Measurements from ENCODE around the gene AGMO.
A peak's percentile ranks its signal among the peaks of the same experiment; 100 is the strongest.
"Not testable (repeated sequence)": the region's sequence is repeated elsewhere in the genome, so short reads cannot be mapped to it uniquely, and the experiment has no call there.

The AGMO gene

DNA sequence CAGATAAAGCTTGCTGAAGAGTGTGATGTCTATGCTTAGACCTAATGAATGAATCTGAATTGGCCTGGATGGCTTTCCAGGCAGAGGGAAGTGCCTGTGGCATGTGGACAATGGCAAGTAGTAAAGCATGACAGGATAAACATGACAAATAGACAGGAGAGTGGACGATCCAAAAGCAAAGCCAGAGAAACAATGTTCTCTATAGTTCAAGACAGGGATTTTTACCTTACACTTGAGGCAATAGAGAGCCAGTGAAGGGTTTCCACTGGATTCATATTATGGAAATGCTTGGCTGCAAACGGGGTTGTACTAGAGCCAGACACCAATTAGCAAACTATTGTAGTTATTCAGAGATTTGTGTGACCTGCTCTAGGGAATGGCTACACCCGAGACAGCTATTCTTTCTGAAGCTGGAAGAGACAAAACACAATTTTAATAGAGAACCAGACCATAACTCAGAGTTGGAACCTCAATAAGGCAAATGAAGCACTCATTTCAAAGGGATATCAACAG, 2.3 kb downstream of the AGMO start:
- DNase-seq (ENCODE audit: low spot score), result no peak

DNA sequence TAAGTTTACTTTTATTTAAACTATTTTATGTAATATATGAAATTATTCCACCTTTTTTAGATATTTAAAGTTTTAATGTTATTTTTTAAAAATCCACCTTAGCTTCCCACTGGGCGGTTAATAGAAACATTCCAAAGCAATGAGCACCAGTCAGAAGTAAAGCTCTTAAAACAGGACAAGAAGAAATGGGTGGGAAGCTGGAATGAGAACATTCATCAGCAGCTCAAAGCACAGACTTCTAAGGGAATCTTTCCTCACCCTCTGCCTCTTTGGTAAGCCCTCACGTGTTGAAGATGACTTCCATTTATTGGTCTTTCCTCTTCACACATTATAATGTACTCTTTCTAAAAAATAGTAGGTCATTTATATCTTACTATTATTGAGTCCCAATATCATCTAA, 3.1 kb downstream of the AGMO start:
- no peak for DNase-seq (ENCODE audit: low spot score)

DNA sequence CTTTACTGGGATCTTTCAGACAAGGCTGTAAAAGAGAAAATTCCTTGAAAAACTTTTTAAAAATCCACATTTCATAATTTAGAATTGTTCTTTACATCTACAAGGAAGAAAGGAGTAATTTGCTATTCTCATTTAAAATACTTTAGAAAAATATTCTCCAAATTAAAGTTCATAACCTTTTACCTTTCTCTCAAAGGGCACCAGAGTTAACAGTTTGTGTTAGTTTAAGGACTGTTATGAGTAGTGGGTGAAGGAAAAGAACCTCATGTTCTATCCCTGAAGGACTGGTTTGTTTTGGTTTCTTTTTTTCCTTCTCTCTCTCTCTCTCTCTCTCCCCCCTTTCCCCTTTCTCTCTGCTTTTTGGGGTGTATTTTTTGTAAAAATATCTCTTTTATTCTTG, 4.1 kb downstream of the AGMO start:
- DNase-seq (ENCODE audit: low spot score), result no peak

DNA sequence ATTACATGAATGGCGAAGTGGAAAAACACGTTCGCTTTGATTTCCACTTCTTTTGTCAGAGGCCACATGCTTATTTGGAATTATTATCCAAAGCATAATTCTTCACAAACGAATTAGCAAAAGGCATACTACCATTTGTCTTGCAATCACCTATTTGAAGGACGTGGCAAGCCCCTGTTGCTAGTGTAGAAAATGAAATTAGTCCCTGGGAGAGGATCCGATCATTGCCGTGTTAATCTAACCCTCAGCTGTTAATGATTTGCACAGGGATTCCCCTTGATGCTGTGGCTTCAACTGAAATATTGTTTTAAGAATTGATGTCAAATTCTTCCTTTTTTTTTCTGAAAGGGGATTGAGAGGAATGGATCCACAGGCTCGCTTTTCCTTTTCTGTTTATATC, 4.6 kb downstream of the AGMO start:
- no peak for DNase-seq (ENCODE audit: low spot score)

DNA sequence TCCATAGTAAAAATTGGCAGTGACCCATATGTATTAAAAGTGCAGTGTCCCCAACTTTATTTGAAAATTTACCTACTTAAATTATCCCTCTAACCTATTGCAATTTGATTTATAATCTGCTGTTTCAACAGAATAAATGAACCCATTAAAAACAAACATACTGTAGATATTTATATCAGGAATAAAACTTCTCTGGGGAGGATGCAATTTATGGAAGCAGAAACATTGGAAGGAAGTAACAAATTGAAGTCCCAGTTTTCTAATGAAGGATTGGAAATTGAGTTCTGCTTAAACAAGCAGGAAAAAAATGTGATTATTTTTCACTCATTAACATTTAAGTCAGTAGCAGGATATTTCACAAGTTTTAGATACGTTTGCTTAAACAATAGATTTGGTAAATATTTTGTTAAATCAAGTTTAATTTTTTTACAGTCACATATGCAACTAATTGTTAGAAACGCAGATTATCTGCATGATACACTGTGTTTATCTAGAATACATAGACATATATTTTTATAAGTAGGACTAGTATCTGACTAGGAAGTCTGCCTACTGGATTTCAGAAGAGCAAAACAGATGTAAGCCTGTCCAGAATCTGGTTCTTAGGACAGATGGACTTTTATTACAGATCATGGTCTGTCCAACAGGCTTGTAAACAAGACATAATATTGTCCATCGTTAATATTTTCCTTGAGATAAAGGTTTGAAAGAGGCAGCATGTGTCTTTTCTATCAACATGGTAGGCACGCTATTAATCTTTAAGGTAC, 5.3 kb downstream of the AGMO start:
- DNase-seq (ENCODE audit: low spot score), result no peak

DNA sequence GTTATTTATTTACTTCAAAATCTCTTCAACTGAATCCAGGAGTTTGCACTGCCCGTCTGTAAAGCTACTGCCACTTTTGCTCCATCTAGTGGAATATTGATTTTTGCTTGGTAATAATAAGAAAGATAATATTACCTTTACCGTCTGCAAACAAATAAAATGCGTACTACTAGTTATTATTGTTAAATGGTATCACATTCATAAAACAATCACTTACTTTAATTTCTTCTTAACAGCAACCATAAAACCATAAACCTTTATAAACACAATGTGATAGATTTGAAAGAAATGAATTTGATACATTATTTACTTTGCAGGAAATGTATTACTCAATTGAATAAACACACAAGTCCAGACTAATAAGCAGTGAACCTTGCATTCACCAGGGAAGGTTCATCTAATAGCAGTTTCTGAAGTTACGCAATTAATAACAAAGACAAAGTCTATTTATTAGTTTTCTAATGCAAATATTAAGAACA, 6.4 kb downstream of the AGMO start:
- DNase-seq (ENCODE audit: low spot score), result no peak

DNA sequence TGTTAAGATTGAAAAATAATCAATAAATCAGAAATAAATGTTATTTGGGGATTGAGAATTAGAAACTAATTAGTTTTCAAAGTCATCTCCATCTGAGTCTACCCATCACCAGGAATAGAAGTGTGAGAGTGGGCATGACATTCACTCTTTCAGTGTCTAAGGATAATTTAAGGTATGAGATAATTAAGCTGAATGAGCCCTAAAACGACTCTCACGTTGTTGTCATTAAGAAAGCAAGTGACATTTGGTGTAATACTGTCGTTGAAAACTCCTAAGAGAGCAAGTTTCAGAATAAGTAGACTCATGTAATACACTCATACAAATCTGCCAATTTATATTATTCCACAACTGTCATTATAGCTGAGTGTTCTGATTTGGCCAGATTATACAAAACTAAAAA, 7.1 kb downstream of the AGMO start:
- DNase-seq (ENCODE audit: low spot score), result no peak

DNA sequence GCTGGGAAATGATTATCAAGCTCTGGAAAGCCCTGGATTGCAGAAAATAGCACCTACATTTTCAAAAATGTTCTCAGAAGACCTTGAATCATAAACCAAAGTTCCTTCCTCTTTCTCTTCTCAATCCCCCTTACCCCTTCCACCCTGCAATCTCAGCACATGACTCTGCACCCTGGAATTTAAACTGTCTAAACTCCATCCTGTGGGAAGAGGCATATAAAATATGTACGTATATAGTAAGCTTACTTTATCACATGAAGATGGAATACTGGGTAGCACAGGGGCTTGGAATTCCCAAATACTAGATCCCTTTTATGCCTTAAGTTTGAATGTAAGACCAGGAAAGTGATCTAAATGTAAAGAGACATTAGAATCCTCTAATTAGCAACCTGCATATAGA, 7.7 kb downstream of the AGMO start:
- no peak for DNase-seq (ENCODE audit: low spot score)

DNA sequence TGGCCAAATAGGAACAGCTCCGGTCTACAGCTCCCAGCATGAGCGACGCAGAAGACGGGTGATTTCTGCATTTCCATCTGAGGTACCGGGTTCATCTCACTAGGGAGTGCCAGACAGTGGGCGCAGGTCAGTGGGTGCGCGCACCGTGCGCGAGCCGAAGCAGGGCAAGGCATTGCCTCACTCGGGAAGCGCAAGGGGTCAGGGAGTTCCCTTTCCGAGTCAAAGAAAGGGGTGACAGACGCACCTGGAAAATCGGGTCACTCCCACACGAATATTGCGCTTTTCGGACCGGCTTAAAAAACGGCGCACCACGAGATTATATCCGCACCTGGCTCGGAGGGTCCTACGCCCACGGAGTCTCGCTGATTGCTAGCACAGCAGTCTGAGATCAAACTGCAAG, 14.5 kb downstream of the AGMO start:
- DNase-seq (ENCODE audit: low spot score), result not testable (repeated sequence)

DNA sequence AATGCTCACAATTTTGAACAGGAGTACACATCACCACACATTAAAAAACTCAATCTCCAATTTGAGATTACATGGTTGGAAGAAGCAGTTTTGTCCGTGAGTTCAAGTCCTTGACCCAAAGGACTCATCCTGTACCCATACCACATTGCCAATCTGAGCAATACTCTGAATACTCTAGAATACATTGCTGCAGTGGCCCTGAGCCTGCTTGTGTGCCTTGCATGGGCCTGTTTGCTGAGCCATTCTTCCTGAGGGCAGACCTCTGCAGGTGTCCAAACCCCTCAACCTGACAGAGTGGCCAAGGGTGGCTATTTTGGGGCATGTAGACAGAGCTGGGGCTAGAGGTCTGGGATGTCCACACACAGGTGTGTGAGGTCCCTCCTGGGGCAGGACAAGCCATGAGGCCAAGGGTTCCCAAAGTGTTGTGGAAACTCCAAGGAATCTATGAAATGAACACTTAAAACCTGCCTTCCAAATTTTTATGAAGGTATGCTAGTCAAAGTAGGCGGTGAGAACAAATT, 15.5 kb downstream of the AGMO start:
- DNase-seq (ENCODE audit: low spot score), result no peak

DNA sequence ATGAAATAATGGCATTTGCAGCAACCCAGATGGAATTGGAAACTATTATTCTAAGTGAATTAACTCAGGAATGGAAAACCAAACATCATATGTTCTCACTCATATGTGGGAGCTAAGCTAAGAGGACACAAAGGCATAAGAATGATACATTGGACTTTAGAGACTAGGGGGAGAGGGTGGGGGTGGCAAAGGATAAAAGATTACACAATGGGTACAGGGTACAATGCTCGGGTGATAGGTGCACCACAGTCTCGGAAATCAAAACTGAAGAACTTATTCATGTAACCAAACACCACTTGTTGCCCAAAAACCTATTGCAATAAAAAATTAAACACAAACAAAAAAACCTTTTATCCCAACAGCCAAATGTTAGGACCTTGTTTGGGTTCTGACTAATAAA, 17.8 kb downstream of the AGMO start:
- no peak for DNase-seq (ENCODE audit: low spot score)

DNA sequence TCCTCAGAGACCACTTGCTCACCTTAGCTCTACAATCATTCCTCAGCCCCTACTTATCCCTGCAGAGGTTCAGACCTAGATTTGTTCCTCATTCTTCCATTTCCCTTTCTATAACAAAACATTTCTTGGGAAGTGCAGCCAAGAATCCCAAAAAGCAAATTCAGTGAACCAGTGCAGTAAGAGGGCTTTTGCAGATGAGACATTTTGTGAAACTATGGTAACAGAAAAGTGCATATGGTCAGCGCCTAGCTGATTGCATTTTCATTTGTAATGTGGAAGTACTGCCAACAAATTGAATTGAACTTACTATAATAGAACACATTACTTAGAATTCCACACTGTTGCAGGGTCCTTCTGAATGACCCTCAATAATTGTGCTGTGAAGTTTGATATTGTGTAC, 18.6 kb downstream of the AGMO start:
- no peak for DNase-seq (ENCODE audit: low spot score)

DNA sequence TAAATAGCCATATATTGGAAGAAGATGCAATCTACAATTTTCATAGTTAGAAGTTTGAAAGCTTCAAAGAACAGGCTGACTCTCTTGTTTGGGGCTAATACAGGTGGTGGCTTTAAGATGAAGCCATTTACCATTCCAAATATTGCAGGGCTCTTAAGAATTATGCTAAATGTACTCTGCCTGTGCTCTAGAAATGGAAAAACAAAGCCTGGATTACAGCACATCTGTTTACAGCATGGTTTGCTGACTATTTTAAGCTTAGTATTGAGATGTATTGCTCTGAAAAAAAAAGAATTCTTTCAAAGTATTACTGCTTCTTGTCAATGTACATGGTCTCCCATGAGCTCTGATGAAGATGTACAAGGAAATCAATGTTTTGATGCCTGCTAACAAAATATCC, 34.2 kb downstream of the AGMO start:
- DNase-seq (ENCODE audit: low spot score), result no peak

DNA sequence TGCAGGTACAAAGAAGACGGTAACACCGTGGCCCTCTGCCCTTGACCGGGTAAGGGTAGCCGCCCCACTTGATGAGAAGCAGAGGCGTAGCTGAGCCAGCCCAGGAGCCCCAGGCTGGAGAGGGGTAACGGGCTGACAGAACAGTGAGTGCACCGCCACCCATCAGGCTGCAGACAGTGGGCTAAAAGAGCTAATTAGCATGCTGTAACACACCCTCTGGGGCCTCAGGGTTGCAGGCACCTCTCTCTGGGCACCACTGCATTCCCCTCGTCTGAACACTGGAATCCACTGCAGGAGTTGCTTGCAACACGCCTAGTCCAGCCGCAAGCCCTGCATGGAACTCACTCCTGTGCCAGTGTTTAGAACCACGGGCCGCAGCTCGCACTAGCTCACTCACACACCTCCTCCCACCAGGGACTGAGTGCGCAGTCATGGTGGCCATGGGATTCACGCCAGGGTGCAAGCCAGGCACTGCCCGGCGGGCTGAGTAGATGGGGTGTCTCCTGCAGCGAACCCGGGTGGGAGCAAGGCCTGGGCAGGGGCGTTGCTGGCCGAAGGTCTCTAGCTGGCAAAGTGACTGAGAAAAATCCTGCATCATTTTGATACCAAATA, 36.1 kb downstream of the AGMO start:
- DNase-seq (ENCODE audit: low spot score), result no peak

DNA sequence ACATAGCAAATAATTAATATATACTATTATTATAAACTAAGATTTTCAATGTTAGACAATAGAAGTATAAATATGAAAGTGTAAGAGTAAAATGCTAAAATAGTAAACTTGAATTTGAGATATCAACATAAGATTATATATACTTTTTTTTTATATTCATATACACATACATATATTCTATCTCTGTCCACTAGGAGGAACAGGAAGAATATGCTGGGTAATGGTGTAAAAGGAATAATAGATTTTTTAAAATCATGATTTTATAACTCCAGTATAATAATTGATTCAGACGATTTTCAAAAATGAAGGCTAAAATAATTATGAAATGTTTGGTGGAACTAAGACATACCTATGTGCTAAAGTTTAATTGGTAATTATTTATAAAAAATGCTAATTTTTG, 37.7 kb downstream of the AGMO start:
- DNase-seq (ENCODE audit: low spot score), result no peak

DNA sequence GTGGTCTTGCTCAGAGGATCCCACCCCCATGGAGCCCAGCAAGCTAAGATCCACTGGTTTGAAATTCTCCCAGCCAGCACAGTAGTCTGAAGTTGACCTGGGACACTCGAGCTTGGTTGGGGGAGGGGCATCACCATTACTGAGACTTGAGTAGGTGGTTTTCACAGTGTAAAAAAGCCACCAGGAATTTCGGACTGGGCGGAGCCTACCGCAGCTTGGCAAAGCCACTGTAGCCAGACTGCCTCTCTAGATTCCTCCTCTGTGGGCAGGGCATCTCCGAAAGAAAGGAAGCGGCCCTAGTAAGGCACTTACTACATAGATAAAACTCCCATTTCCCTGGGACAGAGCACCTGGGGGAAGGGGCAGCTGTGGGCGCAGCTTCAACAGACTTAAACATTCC, 44.0 kb downstream of the AGMO start:
- DNase-seq (ENCODE audit: low spot score), result peak; percentile 38

DNA sequence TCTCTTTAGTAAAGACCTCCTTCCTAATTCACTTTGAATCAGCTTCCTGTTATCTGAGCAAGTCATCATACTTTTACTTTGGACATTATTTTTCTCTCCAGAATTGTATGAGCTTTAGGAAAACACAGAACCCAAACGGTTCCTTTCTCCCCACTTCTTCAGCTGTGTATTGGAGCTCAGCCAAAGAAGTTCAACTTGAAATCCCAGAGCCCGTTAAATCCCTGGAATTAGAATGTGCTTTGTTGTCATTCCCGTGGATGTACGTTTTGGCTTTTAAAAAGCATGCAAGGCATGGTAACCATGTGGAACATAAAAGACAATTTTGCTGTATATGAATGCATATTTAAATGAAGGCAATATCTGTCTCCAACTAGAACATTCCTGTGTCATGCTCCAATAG, 46.6 kb downstream of the AGMO start:
- no peak for DNase-seq (ENCODE audit: low spot score)

DNA sequence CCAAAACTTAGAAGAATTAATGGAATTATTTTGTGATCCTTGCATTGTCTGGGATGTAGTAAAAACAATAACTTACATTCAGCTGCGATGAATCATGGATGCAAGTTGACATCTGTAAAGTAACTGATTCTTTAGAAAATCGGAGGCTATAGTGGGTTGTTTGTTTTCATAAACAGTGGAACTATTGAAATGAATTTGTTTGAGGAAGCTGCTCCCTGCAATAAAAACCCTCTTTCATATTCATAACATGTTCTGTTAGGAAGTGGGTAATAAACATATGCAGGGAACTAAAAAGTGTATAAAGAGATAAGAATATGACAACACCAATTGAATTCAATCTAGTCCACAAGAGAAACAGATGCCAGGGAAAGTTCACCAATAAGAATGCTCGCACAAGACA, 53.6 kb downstream of the AGMO start:
- peak; percentile 70 for DNase-seq (ENCODE audit: low spot score)

DNA sequence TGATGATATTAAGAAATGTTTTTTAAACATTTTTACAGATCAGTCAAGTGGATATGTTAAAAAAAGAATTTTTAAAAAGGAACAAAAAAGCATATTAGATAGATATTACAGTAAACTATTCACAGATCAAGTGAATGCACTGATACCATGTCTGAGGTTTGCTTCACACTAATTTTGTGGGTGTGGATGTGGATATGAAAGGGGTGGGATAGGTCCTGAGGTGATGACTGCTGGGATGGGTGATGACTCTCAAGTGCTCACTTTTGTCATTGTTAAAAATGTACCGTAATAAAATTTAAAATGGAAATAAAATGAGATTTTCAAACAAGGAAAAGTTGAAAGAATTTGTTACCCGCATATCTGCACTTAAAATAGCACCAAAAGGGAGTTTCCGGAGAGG, 54.1 kb downstream of the AGMO start:
- no peak for DNase-seq (ENCODE audit: low spot score)

DNA sequence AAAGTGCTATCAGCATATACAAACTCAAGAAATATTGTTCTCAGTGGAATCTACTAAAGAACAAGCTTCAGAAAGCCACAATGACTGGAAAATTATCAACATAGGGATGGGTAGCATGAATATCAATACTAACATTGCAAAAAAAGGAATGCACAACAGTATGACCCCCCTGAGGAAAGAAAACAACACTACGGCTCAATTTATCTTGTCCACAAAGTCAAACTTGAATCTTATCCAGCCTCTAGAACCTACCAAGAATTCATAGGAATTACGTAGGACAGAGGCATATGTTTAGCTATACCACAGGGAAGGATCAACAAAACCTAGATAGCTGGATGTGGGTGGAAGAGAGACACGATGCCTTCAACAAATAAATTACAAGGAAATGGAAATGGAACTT, 54.6 kb downstream of the AGMO start:
- DNase-seq (ENCODE audit: low spot score), result no peak

DNA sequence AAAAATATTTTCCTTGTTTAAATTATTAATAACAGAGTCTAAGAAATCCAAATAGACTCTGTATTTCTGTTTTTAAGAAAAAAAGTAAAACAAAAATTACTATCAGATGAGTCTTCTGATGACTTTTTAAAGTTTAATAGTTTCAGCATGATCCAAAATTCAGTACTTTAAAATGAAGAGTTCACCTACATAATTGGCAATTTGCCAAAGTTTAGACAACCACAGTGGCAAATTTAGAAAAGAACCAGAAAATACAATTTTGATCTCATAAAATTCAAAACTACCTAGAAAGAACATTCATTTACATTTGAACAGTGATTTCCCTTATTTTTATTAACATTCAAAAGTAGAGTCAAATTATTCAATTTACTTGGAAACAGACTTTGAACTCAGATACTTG, 56.1 kb downstream of the AGMO start:
- DNase-seq (ENCODE audit: low spot score), result no peak

DNA sequence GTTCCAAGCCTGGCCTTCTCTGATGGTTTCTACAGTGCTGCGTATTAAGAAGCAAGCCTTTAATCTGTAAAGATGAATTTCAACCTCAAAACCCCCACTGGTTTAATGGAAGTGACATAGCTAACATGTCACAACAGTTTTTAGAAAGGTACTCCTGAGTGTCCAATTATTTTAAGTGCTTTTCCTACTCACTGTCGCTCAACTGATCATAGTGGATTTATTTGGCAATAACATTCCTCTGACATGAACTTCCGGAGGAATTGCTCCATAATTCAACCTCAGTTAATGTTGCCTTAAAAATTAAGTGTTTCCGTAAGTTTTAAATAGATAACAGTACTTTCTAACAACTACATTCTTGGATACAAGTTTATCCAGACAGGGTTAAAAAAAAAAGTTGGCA, 57.5 kb downstream of the AGMO start:
- no peak for DNase-seq (ENCODE audit: low spot score)

DNA sequence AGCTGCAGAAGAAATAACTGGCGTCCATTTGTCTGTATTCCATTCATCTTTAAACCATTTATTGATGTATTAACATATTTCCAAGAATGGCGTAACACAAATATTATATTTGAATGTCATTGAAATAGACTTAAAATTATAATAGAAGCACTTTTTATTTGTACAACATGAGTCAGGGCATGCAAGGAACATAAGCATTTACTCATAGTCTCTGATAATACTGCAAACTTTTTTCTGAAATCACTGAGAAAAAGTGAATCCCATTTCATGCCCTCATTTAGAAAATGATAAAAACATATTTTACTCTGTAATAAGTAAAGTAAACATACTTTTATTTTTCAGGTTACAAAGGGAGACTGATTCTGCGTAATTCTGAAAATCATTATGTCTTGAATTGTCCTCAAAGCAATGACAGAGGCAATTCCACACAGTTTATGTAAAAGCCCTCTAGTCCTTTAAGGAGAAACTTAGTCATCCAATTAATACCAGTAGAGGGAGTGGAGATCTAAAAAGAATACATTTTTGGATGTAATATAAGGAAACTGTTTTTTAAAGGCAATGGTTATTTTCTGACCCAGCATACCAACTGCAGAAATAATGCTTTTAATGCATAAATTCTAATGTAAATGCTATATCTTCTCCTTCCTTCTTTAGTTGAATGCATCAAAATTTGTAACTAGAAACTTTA, 58.1 kb downstream of the AGMO start:
- DNase-seq (ENCODE audit: low spot score), result no peak

Measured in SW480 (cell line).